ENCODE data around the gene IRF7.

IRF7 gene

GRCh38 chr11:606245-606644, 9.5 kb downstream of the IRF7 start:
- TF ChIP-seq YY1 (IDR thresholded peaks at IDR 0.05; ENCODE audit: low read depth) = no peak
- TF ChIP-seq RAD21 (IDR thresholded peaks at IDR 0.05; ENCODE audit: low read depth) = no peak
- no peak; the same call in 1 of the 2 replicates for TF ChIP-seq EGR1 (IDR thresholded peaks at IDR 0.05)
- TF ChIP-seq, protein P1, sequence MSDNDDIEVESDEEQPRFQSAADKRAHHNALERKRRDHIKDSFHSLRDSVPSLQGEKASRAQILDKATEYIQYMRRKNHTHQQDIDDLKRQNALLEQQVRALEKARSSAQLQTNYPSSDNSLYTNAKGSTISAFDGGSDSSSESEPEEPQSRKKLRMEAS (IDR thresholded peaks at IDR 0.05) = peak; percentile 8; the same call in 1 of the 2 replicates
- TF ChIP-seq FOXM1 (IDR thresholded peaks at IDR 0.05; ENCODE audit: borderline replicate concordance, low read depth) = no peak
- peak; percentile 78 for TF ChIP-seq NFIC (IDR thresholded peaks at IDR 0.05)
- TF ChIP-seq, protein P2, sequence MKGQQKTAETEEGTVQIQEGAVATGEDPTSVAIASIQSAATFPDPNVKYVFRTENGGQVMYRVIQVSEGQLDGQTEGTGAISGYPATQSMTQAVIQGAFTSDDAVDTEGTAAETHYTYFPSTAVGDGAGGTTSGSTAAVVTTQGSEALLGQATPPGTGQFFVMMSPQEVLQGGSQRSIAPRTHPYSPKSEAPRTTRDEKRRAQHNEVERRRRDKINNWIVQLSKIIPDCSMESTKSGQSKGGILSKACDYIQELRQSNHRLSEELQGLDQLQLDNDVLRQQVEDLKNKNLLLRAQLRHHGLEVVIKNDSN (IDR thresholded peaks at IDR 0.05) = no peak; the same call in 1 of the 2 replicates
- TF ChIP-seq TAF1 (IDR thresholded peaks at IDR 0.05; ENCODE audit: low read depth) = no peak
- no peak for TF ChIP-seq TEAD4 (IDR thresholded peaks at IDR 0.05)
- TF ChIP-seq CREB1 (IDR thresholded peaks at IDR 0.05; ENCODE audit: low read depth) = 0 out of 2 replicates have a peak, but pooled peaks have one; percentile 36
- peak; percentile 40; the same call in 1 of the 2 replicates for TF ChIP-seq TCF12 (IDR thresholded peaks at IDR 0.05; ENCODE audit: low read depth)
- no peak; the same call in 1 of the 2 replicates for TF ChIP-seq CEBPB (IDR thresholded peaks at IDR 0.05)
- peak; percentile 37; the same call in 1 of the 2 replicates for TF ChIP-seq EP300 (IDR thresholded peaks at IDR 0.05; ENCODE audit: borderline replicate concordance)
- TF ChIP-seq, protein P3, sequence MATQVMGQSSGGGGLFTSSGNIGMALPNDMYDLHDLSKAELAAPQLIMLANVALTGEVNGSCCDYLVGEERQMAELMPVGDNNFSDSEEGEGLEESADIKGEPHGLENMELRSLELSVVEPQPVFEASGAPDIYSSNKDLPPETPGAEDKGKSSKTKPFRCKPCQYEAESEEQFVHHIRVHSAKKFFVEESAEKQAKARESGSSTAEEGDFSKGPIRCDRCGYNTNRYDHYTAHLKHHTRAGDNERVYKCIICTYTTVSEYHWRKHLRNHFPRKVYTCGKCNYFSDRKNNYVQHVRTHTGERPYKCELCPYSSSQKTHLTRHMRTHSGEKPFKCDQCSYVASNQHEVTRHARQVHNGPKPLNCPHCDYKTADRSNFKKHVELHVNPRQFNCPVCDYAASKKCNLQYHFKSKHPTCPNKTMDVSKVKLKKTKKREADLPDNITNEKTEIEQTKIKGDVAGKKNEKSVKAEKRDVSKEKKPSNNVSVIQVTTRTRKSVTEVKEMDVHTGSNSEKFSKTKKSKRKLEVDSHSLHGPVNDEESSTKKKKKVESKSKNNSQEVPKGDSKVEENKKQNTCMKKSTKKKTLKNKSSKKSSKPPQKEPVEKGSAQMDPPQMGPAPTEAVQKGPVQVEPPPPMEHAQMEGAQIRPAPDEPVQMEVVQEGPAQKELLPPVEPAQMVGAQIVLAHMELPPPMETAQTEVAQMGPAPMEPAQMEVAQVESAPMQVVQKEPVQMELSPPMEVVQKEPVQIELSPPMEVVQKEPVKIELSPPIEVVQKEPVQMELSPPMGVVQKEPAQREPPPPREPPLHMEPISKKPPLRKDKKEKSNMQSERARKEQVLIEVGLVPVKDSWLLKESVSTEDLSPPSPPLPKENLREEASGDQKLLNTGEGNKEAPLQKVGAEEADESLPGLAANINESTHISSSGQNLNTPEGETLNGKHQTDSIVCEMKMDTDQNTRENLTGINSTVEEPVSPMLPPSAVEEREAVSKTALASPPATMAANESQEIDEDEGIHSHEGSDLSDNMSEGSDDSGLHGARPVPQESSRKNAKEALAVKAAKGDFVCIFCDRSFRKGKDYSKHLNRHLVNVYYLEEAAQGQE (IDR thresholded peaks at IDR 0.05; ENCODE audit: low read depth) = no peak

DNA sequence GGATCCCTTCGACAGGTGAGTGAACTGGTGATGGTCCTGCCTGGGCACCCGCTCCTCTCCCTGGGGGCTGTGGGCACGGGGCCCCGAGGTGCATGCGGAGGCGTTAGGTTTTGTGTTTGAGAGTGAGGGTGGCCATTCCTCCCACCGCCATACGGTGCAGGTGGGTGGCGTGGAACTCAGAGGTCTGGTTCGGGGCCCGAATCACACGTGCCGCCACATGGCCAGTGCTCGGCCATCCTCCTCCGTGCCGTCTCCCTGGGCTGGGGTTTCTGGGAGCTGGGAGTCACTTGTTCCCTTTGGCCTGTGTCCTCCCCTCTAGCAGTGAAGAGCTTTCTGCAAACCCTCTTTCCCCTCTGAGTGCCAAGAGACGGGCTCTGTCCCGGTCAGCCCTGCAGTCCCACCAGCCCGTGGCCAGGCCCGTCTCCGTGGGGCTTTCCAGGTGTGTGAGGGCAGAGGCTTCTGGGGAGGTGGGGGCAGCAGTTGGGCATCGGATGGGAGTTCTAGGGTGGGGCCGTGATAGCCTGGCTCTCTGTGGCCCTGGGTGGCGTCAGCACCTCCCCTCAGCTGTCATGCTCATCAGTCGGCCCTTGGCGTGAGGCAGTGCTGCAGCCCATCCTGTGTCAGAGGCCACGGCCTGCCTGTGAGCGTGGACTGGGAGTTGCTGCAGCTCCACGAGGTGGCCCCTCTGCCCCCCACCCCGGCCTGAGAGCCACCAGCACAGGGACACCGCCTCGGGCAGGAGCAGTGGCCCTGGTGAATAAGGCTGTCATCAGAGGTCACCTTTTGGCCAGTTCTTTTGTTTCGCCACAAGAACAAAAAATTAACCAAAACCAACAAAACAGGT, 10.2 kb downstream of the IRF7 start:
- TF ChIP-seq TAF1 (IDR thresholded peaks at IDR 0.05; ENCODE audit: low read depth) (no peak), RAD21 (IDR thresholded peaks at IDR 0.05; ENCODE audit: low read depth) (no peak), TEAD4 (IDR thresholded peaks at IDR 0.05) (no peak), YY1 (IDR thresholded peaks at IDR 0.05; ENCODE audit: low read depth) (no peak), EGR1 (IDR thresholded peaks at IDR 0.05) (no peak), CEBPB (IDR thresholded peaks at IDR 0.05) (no peak), CREB1 (IDR thresholded peaks at IDR 0.05; ENCODE audit: low read depth) (no peak), ZBTB7A (IDR thresholded peaks at IDR 0.05; ENCODE audit: low read depth) (no peak), TCF12 (IDR thresholded peaks at IDR 0.05; ENCODE audit: low read depth) (no peak), EP300 (IDR thresholded peaks at IDR 0.05; ENCODE audit: borderline replicate concordance) (no peak), NFIC (IDR thresholded peaks at IDR 0.05) (no peak), FOXM1 (IDR thresholded peaks at IDR 0.05; ENCODE audit: borderline replicate concordance, low read depth) (no peak)
- TF ChIP-seq, protein P1 (IDR thresholded peaks at IDR 0.05) = no peak
- TF ChIP-seq, protein P2 (IDR thresholded peaks at IDR 0.05) = no peak
- TF ChIP-seq, protein P3 (IDR thresholded peaks at IDR 0.05; ENCODE audit: low read depth) = no peak

- TF ChIP-seq EGR1 (IDR thresholded peaks at IDR 0.05) (no peak), YY1 (IDR thresholded peaks at IDR 0.05; ENCODE audit: low read depth) (no peak), RAD21 (IDR thresholded peaks at IDR 0.05; ENCODE audit: low read depth) (no peak), FOXM1 (IDR thresholded peaks at IDR 0.05; ENCODE audit: borderline replicate concordance, low read depth) (no peak), TAF1 (IDR thresholded peaks at IDR 0.05; ENCODE audit: low read depth) (no peak), NFIC (IDR thresholded peaks at IDR 0.05) (no peak), ZBTB7A (IDR thresholded peaks at IDR 0.05; ENCODE audit: low read depth) (no peak), EP300 (IDR thresholded peaks at IDR 0.05; ENCODE audit: borderline replicate concordance) (no peak), TEAD4 (IDR thresholded peaks at IDR 0.05) (no peak)
- TF ChIP-seq, protein P1 (IDR thresholded peaks at IDR 0.05) = no peak
- TF ChIP-seq, protein P3 (IDR thresholded peaks at IDR 0.05; ENCODE audit: low read depth) = no peak
These were observed 12.6 kb downstream of the IRF7 start for GRCh38 chr11:603154-603553.
